ENCODE results near the gene PPP1R12B. TPM values are rescaled to one million over a fixed set of nuclear protein-coding genes. Genes with fewer than 3 reads are reported as not detected.
"Not testable (repeated sequence)": the region's sequence is repeated elsewhere in the genome, so short reads cannot be mapped to it uniquely, and the experiment has no call there.

The PPP1R12B gene
- total RNA-seq, 1 donor from 2014 or later = 7.2 TPM

- Mint-ChIP-seq H3K4me3 (ENCODE audit: unreplicated experiment) (no peak overlapping the region), H3K27me3 (ENCODE audit: unreplicated experiment) (peaks cover 2% of the 10 kb centered on the region), H3K27ac (ENCODE audit: unreplicated experiment) (no peak overlapping the region), H3K36me3 (ENCODE audit: low read depth, unreplicated experiment) (no peaks in the 10 kb centered on the region), H3K9me3 (ENCODE audit: unreplicated experiment) (no peaks in the 10 kb centered on the region), H3K4me1 (ENCODE audit: unreplicated experiment) (no peaks in the 10 kb centered on the region)
- DNase-seq (ENCODE audit: low spot score) = no peak
- no peak for TF ChIP-seq CTCF (IDR thresholded peaks at IDR 0.05; ENCODE audit: unreplicated experiment)
These were observed 198.7 kb downstream of the PPP1R12B start for GRCh38 chr1:202547215-202547614.

- H3K9me3 Mint-ChIP-seq (ENCODE audit: unreplicated experiment); H3K27ac Mint-ChIP-seq (ENCODE audit: unreplicated experiment): not testable (repeated sequence)
These were observed 201.6 kb downstream of the PPP1R12B start for GRCh38 chr1:202550088-202550487.

GRCh38 chr1:202551683-202552082, 203.2 kb downstream of the PPP1R12B start:
- no peak overlapping the region for H3K27ac Mint-ChIP-seq (ENCODE audit: unreplicated experiment)

More at GRCh38 chr1:202550088-202550487, 201.6 kb downstream of the PPP1R12B start:
- DNase-seq (ENCODE audit: low spot score); H3K27me3 Mint-ChIP-seq (ENCODE audit: unreplicated experiment); H3K4me3 Mint-ChIP-seq (ENCODE audit: unreplicated experiment); H3K4me1 Mint-ChIP-seq (ENCODE audit: unreplicated experiment); H3K36me3 Mint-ChIP-seq (ENCODE audit: low read depth, unreplicated experiment): not testable (repeated sequence)

GRCh38 chr1:202552615-202553014, 204.1 kb downstream of the PPP1R12B start:
- not testable (repeated sequence) for DNase-seq (ENCODE audit: low spot score); H3K27ac Mint-ChIP-seq (ENCODE audit: unreplicated experiment); H3K9me3 Mint-ChIP-seq (ENCODE audit: unreplicated experiment); H3K36me3 Mint-ChIP-seq (ENCODE audit: low read depth, unreplicated experiment); H3K27me3 Mint-ChIP-seq (ENCODE audit: unreplicated experiment); H3K4me1 Mint-ChIP-seq (ENCODE audit: unreplicated experiment); H3K4me3 Mint-ChIP-seq (ENCODE audit: unreplicated experiment)

More at GRCh38 chr1:202551683-202552082, 203.2 kb downstream of the PPP1R12B start:
- no peaks in the 10 kb centered on the region for H3K36me3 Mint-ChIP-seq (ENCODE audit: low read depth, unreplicated experiment)
- DNase-seq (ENCODE audit: low spot score) = no peak
- no peaks in the 10 kb centered on the region for H3K27me3 Mint-ChIP-seq (ENCODE audit: unreplicated experiment)
- H3K4me1 Mint-ChIP-seq (ENCODE audit: unreplicated experiment) = no peaks in the 10 kb centered on the region
- TF ChIP-seq CTCF (IDR thresholded peaks at IDR 0.05; ENCODE audit: unreplicated experiment) = no peak
- H3K9me3 Mint-ChIP-seq (ENCODE audit: unreplicated experiment) = no peaks in the 10 kb centered on the region
- no peak overlapping the region for H3K4me3 Mint-ChIP-seq (ENCODE audit: unreplicated experiment)

- DNase-seq (ENCODE audit: low spot score); H3K27me3 Mint-ChIP-seq (ENCODE audit: unreplicated experiment); H3K4me3 Mint-ChIP-seq (ENCODE audit: unreplicated experiment); H3K4me1 Mint-ChIP-seq (ENCODE audit: unreplicated experiment); H3K36me3 Mint-ChIP-seq (ENCODE audit: low read depth, unreplicated experiment); H3K9me3 Mint-ChIP-seq (ENCODE audit: unreplicated experiment); H3K27ac Mint-ChIP-seq (ENCODE audit: unreplicated experiment): not testable (repeated sequence)
These were observed 204.6 kb downstream of the PPP1R12B start for GRCh38 chr1:202553078-202553477.

- H3K4me1 Mint-ChIP-seq (ENCODE audit: unreplicated experiment) = no peaks in the 10 kb centered on the region
- TF ChIP-seq CTCF (IDR thresholded peaks at IDR 0.05; ENCODE audit: unreplicated experiment) = no peak
- no peak overlapping the region for H3K4me3 Mint-ChIP-seq (ENCODE audit: unreplicated experiment)
- no peaks in the 10 kb centered on the region for H3K9me3 Mint-ChIP-seq (ENCODE audit: unreplicated experiment)
- H3K27ac Mint-ChIP-seq (ENCODE audit: unreplicated experiment) = no peak overlapping the region
- H3K27me3 Mint-ChIP-seq (ENCODE audit: unreplicated experiment) = no peaks in the 10 kb centered on the region
- H3K36me3 Mint-ChIP-seq (ENCODE audit: low read depth, unreplicated experiment) = no peaks in the 10 kb centered on the region
- no peak for DNase-seq (ENCODE audit: low spot score)
These were observed 205.1 kb downstream of the PPP1R12B start for GRCh38 chr1:202553560-202554038.

- not testable (repeated sequence) for H3K9me3 Mint-ChIP-seq (ENCODE audit: unreplicated experiment)
These were observed 206.1 kb downstream of the PPP1R12B start for GRCh38 chr1:202554619-202555018.

GRCh38 chr1:202556037-202556436, 207.5 kb downstream of the PPP1R12B start:
- H3K27me3 Mint-ChIP-seq (ENCODE audit: unreplicated experiment); H3K27ac Mint-ChIP-seq (ENCODE audit: unreplicated experiment); H3K9me3 Mint-ChIP-seq (ENCODE audit: unreplicated experiment); DNase-seq (ENCODE audit: low spot score); H3K4me1 Mint-ChIP-seq (ENCODE audit: unreplicated experiment); H3K4me3 Mint-ChIP-seq (ENCODE audit: unreplicated experiment); H3K36me3 Mint-ChIP-seq (ENCODE audit: low read depth, unreplicated experiment): not testable (repeated sequence)

More at GRCh38 chr1:202554619-202555018, 206.1 kb downstream of the PPP1R12B start:
- H3K4me1 Mint-ChIP-seq (ENCODE audit: unreplicated experiment); DNase-seq (ENCODE audit: low spot score); H3K4me3 Mint-ChIP-seq (ENCODE audit: unreplicated experiment); H3K27ac Mint-ChIP-seq (ENCODE audit: unreplicated experiment); H3K27me3 Mint-ChIP-seq (ENCODE audit: unreplicated experiment); H3K36me3 Mint-ChIP-seq (ENCODE audit: low read depth, unreplicated experiment): not testable (repeated sequence)

- not testable (repeated sequence) for H3K4me3 Mint-ChIP-seq (ENCODE audit: unreplicated experiment); H3K27me3 Mint-ChIP-seq (ENCODE audit: unreplicated experiment); H3K4me1 Mint-ChIP-seq (ENCODE audit: unreplicated experiment); H3K9me3 Mint-ChIP-seq (ENCODE audit: unreplicated experiment); H3K27ac Mint-ChIP-seq (ENCODE audit: unreplicated experiment); H3K36me3 Mint-ChIP-seq (ENCODE audit: low read depth, unreplicated experiment); DNase-seq (ENCODE audit: low spot score)
These were observed 209.2 kb downstream of the PPP1R12B start for GRCh38 chr1:202557662-202558061.
